ENCODE results near the gene PCYT1A.

The PCYT1A gene

GRCh38 chr3:196280689-196281440, 6.7 kb downstream of the PCYT1A start:
- no peaks in the 10 kb centered on the region for H3K27me3 ChIP-seq
- TF ChIP-seq CTCF (IDR thresholded peaks at IDR 0.05; ENCODE audit: low read depth, low read length): no peak
- H3K4me1 ChIP-seq: peaks cover 6% of the 10 kb centered on the region
- H3K4me3 ChIP-seq (ENCODE audit: low read depth, low read length): no peak overlapping the region
- no peak for DNase-seq
- H3K36me3 ChIP-seq: no peaks in the 10 kb centered on the region; the same call in 1 of the 2 replicates
- H3K9me3 ChIP-seq: no peaks in the 10 kb centered on the region

- H3K36me3 ChIP-seq: peaks cover 17% of the 10 kb centered on the region
- no peaks in the 10 kb centered on the region for H3K9me3 ChIP-seq
- H3K4me3 ChIP-seq (ENCODE audit: low read depth, low read length): no peak overlapping the region
- no peaks in the 10 kb centered on the region for H3K27me3 ChIP-seq
- TF ChIP-seq CTCF (IDR thresholded peaks at IDR 0.05; ENCODE audit: low read depth, low read length): no peak
- H3K4me1 ChIP-seq: no peaks in the 10 kb centered on the region; the same call in 1 of the 2 replicates
- DNase-seq: no peak
Measured at GRCh38 chr3:196275126-196275525, 12.4 kb downstream of the PCYT1A start.

- H3K9me3 ChIP-seq: no peaks in the 10 kb centered on the region
- no peak for DNase-seq
- TF ChIP-seq CTCF (IDR thresholded peaks at IDR 0.05; ENCODE audit: low read depth, low read length): no peak
- H3K36me3 ChIP-seq: peaks cover 20% of the 10 kb centered on the region
- H3K4me1 ChIP-seq: no peaks in the 10 kb centered on the region; the same call in 1 of the 2 replicates
- no peaks in the 10 kb centered on the region for H3K27me3 ChIP-seq
- no peak overlapping the region for H3K4me3 ChIP-seq (ENCODE audit: low read depth, low read length)
Measured at GRCh38 chr3:196274585-196274984, 12.9 kb downstream of the PCYT1A start.

GRCh38 chr3:196273655-196274054, 13.9 kb downstream of the PCYT1A start:
- Histone ChIP-seq H3K4me3 (ENCODE audit: low read depth, low read length) (no peak overlapping the region), H3K4me1 (no peaks in the 10 kb centered on the region), H3K27me3 (no peaks in the 10 kb centered on the region), H3K36me3 (peaks cover 28% of the 10 kb centered on the region), H3K9me3 (no peaks in the 10 kb centered on the region)
- no peak for TF ChIP-seq CTCF (IDR thresholded peaks at IDR 0.05; ENCODE audit: low read depth, low read length)
- no peak for DNase-seq

GRCh38 chr3:196272826-196273225, 14.7 kb downstream of the PCYT1A start:
- Histone ChIP-seq H3K4me3 (ENCODE audit: low read depth, low read length) (no peak overlapping the region), H3K36me3 (peaks cover 28% of the 10 kb centered on the region), H3K27me3 (no peaks in the 10 kb centered on the region), H3K4me1 (no peaks in the 10 kb centered on the region), H3K9me3 (no peaks in the 10 kb centered on the region)
- no peak for TF ChIP-seq CTCF (IDR thresholded peaks at IDR 0.05; ENCODE audit: low read depth, low read length)
- no peak for DNase-seq

GRCh38 chr3:196270499-196270898, 17.0 kb downstream of the PCYT1A start:
- Histone ChIP-seq H3K27me3 (no peaks in the 10 kb centered on the region), H3K4me1 (no peaks in the 10 kb centered on the region), H3K36me3 (peaks cover 41% of the 10 kb centered on the region), H3K4me3 (ENCODE audit: low read depth, low read length) (no peak overlapping the region), H3K9me3 (no peaks in the 10 kb centered on the region)
- no peak for TF ChIP-seq CTCF (IDR thresholded peaks at IDR 0.05; ENCODE audit: low read depth, low read length)
- no peak for DNase-seq
